ENCODE results near the gene ALS2. TPM values are rescaled to one million over a fixed set of nuclear protein-coding genes. Genes with fewer than 3 reads are reported as not detected.

Gene ALS2
- total RNA-seq, 1 experiment from 2014 or later, result 38.3 TPM

- H3K27me3 Mint-ChIP-seq (ENCODE audit: insufficient read depth, unreplicated experiment), result no peaks in the 10 kb centered on the region
- no peak overlapping the region for H3K4me3 ChIP-seq (ENCODE audit: low read depth, low read length)
- POLR2A ChIA-PET, result no interaction called here
- DNase-seq, result no peak
- H3K9me3 ChIP-seq, result no peaks in the 10 kb centered on the region
- no peak overlapping the region for H3K4me3 Mint-ChIP-seq (ENCODE audit: unreplicated experiment)
- no peak overlapping the region for H3K27ac Mint-ChIP-seq (ENCODE audit: unreplicated experiment)
- TF ChIP-seq CTCF (IDR thresholded peaks at IDR 0.05; ENCODE audit: insufficient read depth in 1 of 2, low read depth in 1 of 2, low read length in 1 of 2, severe bottlenecking in 1 of 2, unreplicated experiment in 1 of 2), result no peak
- intact Hi-C loops (cut with micrococcal nuclease; ENCODE audit: unreplicated experiment), result no loop called here
- peaks cover 27% of the 10 kb centered on the region for H3K4me1 Mint-ChIP-seq (ENCODE audit: low read depth, unreplicated experiment)
- no peaks in the 10 kb centered on the region for H3K9me3 Mint-ChIP-seq (ENCODE audit: unreplicated experiment)
- no TSS peak for BruUV-seq (replicated peaks)
- peaks cover 16% of the 10 kb centered on the region; the same call in 1 of the 2 replicates for H3K4me1 ChIP-seq
- H3K36me3 Mint-ChIP-seq (ENCODE audit: insufficient read depth, unreplicated experiment), result no peaks in the 10 kb centered on the region
- H3K36me3 ChIP-seq (ENCODE audit: control insufficient read depth, insufficient read depth, low read length), result no peaks in the 10 kb centered on the region
- CTCF ChIA-PET, result no interaction called here
- no peaks in the 10 kb centered on the region for H3K27me3 ChIP-seq (replicated peaks; ENCODE audit: control insufficient read depth, insufficient read depth, low read length)
Observed at GRCh38 chr2:201790291-201790690, 9.6 kb upstream of the ALS2 start.

- ChIA-PET CTCF (interaction anchor here (0.6 kb wide), 1 partner anchor 76 kb away, joined by 4 read pairs; no protein-coding TSS in a partner anchor), POLR2A (no interaction called here)
- H3K36me3 Mint-ChIP-seq (ENCODE audit: insufficient read depth, unreplicated experiment), result no peaks in the 10 kb centered on the region
- intact Hi-C loops (cut with micrococcal nuclease; ENCODE audit: unreplicated experiment), result no loop called here
- TF ChIP-seq CTCF (IDR thresholded peaks at IDR 0.05; ENCODE audit: insufficient read depth in 1 of 2, low read depth in 1 of 2, low read length in 1 of 2, severe bottlenecking in 1 of 2, unreplicated experiment in 1 of 2), result no peak
- no peaks in the 10 kb centered on the region for H3K9me3 Mint-ChIP-seq (ENCODE audit: unreplicated experiment)
- H3K4me1 Mint-ChIP-seq (ENCODE audit: low read depth, unreplicated experiment), result peaks cover 27% of the 10 kb centered on the region
- no peak overlapping the region for H3K27ac Mint-ChIP-seq (ENCODE audit: unreplicated experiment)
- H3K27me3 Mint-ChIP-seq (ENCODE audit: insufficient read depth, unreplicated experiment), result no peaks in the 10 kb centered on the region
- no peak for DNase-seq
- BruUV-seq (replicated peaks), result no TSS peak
- peaks cover 16% of the 10 kb centered on the region; the same call in 1 of the 2 replicates for H3K4me1 ChIP-seq
- no peak overlapping the region for H3K4me3 Mint-ChIP-seq (ENCODE audit: unreplicated experiment)
- no peaks in the 10 kb centered on the region for H3K9me3 ChIP-seq
- no peaks in the 10 kb centered on the region for H3K27me3 ChIP-seq (replicated peaks; ENCODE audit: control insufficient read depth, insufficient read depth, low read length)
- no peaks in the 10 kb centered on the region for H3K36me3 ChIP-seq (ENCODE audit: control insufficient read depth, insufficient read depth, low read length)
- no peak overlapping the region for H3K4me3 ChIP-seq (ENCODE audit: low read depth, low read length)
Observed at GRCh38 chr2:201789395-201789794, 8.7 kb upstream of the ALS2 start.

- BruUV-seq (replicated peaks), result no TSS peak
Observed at GRCh38 chr2:201788371-201788770, 7.6 kb upstream of the ALS2 start.

More at GRCh38 chr2:201788371-201788770, 7.6 kb upstream of the ALS2 start:
- CTCF ChIA-PET, result interaction anchor here (0.5 to 0.7 kb wide), 2 partner anchors 21 to 104 kb away, joined by 3 read pairs; no protein-coding TSS in a partner anchor
- peak overlapping the region; percentile 9 for H3K27ac Mint-ChIP-seq (ENCODE audit: unreplicated experiment)
- H3K4me1 ChIP-seq, result peaks cover 16% of the 10 kb centered on the region; the same call in 1 of the 2 replicates
- no peak for TF ChIP-seq CTCF (IDR thresholded peaks at IDR 0.05; ENCODE audit: insufficient read depth in 1 of 2, low read depth in 1 of 2, low read length in 1 of 2, severe bottlenecking in 1 of 2, unreplicated experiment in 1 of 2)
- no peaks in the 10 kb centered on the region for H3K36me3 Mint-ChIP-seq (ENCODE audit: insufficient read depth, unreplicated experiment)
- no peaks in the 10 kb centered on the region for H3K27me3 ChIP-seq (replicated peaks; ENCODE audit: control insufficient read depth, insufficient read depth, low read length)
- POLR2A ChIA-PET, result interaction anchor here (0.5 kb wide), 1 partner anchor 11 kb away, joined by 6 read pairs; no protein-coding TSS in a partner anchor
- H3K27me3 Mint-ChIP-seq (ENCODE audit: insufficient read depth, unreplicated experiment), result no peaks in the 10 kb centered on the region
- H3K9me3 Mint-ChIP-seq (ENCODE audit: unreplicated experiment), result no peaks in the 10 kb centered on the region
- peaks cover 27% of the 10 kb centered on the region for H3K4me1 Mint-ChIP-seq (ENCODE audit: low read depth, unreplicated experiment)
- no peaks in the 10 kb centered on the region for H3K9me3 ChIP-seq
- no peak for DNase-seq
- no peaks in the 10 kb centered on the region for H3K36me3 ChIP-seq (ENCODE audit: control insufficient read depth, insufficient read depth, low read length)
- H3K4me3 Mint-ChIP-seq (ENCODE audit: unreplicated experiment), result no peak overlapping the region
- intact Hi-C loops (cut with micrococcal nuclease; ENCODE audit: unreplicated experiment), result no loop called here
- H3K4me3 ChIP-seq (ENCODE audit: low read depth, low read length), result no peak overlapping the region
